Activated T-helper 17 cell treated with anti-CD3 and anti-CD28 coated beads, Interleukin-2, amount 50 U/mL, for 72 hours (primary cell): Measurements from ENCODE around the gene LRP1B. TPM values are rescaled to one million over a fixed set of nuclear protein-coding genes. Genes with fewer than 3 reads are reported as not detected.

Experiments used
- ATAC-seq: fragments of 150-1000 bp; cut with Tn5 transposase; replicated peaks from 2 replicates; pipeline ENCODE4 v1.10.0; 2021; ENCODE audit warnings: mild to moderate bottlenecking, moderate library complexity
- H3K27ac Mint-ChIP-seq: one replicate; pipeline ENCODE4 v1.8.0; 2022; ENCODE audit warnings: mixed read lengths
- H3K27me3 Mint-ChIP-seq: one replicate; pipeline ENCODE4 v1.8.0; 2022; ENCODE audit warnings: mixed read lengths
- H3K36me3 Mint-ChIP-seq: one replicate; pipeline ENCODE4 v1.8.0; 2022; ENCODE audit warnings: low read depth, mild to moderate bottlenecking, mixed read lengths
- H3K4me1 Mint-ChIP-seq: one replicate; pipeline ENCODE4 v1.8.0; 2022; ENCODE audit warnings: mixed read lengths
- H3K4me3 Mint-ChIP-seq: one replicate; pipeline ENCODE4 v1.8.0; 2022; ENCODE audit warnings: mild to moderate bottlenecking, mixed read lengths
- H3K9me3 Mint-ChIP-seq: one replicate; pipeline ENCODE4 v1.8.0; 2022; ENCODE audit warnings: mixed read lengths
- total RNA-seq, 2 donors: library from RNA; stranded (reverse); gene quantifications; one replicate each; pipeline ENCODE4 v1.2.3, GENCODE V29; 2022

LRP1B gene
- total RNA-seq, 2 donors from 2014 or later, result not detected

DNA sequence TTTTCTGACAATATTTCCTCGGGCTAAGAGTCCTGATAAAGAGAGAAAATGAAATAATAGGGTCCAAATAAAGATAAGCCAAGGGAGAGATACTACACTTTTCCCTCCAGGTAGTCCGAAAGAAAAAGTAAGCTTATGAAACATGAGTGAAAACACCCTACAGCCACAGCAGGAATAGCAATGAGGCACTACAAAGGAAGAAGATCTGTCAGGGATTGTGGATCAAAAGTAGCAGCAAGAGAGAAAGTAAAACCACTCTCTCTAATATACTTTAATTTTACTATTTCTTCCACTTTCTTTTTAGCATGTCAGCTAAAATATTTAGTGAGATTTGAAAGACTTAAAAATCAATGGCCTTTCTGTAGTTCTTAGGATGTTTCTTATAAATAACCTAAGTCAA, 1601.8 kb downstream of the LRP1B start:
- no peaks in the 10 kb centered on the region for H3K4me1 Mint-ChIP-seq
- ATAC-seq, result no peak
- no peak overlapping the region for H3K4me3 Mint-ChIP-seq
- no peak overlapping the region for H3K27ac Mint-ChIP-seq
- peaks cover 21% of the 10 kb centered on the region for H3K9me3 Mint-ChIP-seq
- no peaks in the 10 kb centered on the region for H3K27me3 Mint-ChIP-seq
- no peaks in the 10 kb centered on the region for H3K36me3 Mint-ChIP-seq

DNA sequence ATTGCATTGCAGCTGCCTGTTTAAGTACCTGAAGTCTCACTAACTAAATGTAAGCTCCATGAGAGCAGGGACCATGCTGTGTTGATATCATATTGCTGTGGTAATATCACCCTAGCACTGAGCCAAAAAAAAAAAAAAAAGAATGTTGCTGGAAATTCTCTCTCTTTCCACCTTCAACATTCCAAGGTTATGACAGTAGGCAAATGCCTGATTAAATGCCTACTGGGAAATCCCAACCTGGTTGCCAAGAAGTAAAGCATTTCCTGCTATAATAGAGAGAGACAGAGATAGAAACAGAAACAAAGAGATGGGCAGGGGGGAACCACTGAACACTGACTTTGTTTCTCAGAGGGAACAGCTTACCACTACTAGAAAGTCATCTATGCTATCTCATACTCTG, 1604.2 kb downstream of the LRP1B start:
- H3K4me3 Mint-ChIP-seq, result no peak overlapping the region
- H3K27ac Mint-ChIP-seq, result no peak overlapping the region
- ATAC-seq, result no peak
- H3K4me1 Mint-ChIP-seq, result no peaks in the 10 kb centered on the region
- no peaks in the 10 kb centered on the region for H3K27me3 Mint-ChIP-seq
- peaks cover 18% of the 10 kb centered on the region for H3K9me3 Mint-ChIP-seq
- H3K36me3 Mint-ChIP-seq, result no peaks in the 10 kb centered on the region

DNA sequence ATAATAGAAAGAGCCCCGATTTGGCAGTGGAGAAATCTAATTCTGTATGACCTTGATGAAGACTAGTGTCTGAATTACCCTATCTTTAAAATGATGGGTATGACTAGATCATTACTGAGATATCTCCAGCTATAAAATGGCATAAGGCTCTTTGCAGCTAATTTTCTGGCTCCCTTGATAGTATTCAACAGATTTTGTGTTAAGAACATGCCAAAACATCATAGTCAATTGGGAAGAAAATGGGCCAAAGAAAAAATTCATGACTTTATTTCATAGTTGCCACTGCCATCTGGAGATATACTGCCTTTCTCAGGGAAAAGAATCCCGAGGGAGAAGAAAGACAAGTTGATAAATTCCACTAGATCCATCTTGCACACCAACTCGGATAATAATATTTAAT, 1618.7 kb downstream of the LRP1B start:
- H3K36me3 Mint-ChIP-seq, result no peaks in the 10 kb centered on the region
- H3K9me3 Mint-ChIP-seq, result peaks cover 10% of the 10 kb centered on the region
- no peak overlapping the region for H3K27ac Mint-ChIP-seq
- no peaks in the 10 kb centered on the region for H3K4me1 Mint-ChIP-seq
- no peak for ATAC-seq
- no peaks in the 10 kb centered on the region for H3K27me3 Mint-ChIP-seq
- H3K4me3 Mint-ChIP-seq, result no peak overlapping the region

DNA sequence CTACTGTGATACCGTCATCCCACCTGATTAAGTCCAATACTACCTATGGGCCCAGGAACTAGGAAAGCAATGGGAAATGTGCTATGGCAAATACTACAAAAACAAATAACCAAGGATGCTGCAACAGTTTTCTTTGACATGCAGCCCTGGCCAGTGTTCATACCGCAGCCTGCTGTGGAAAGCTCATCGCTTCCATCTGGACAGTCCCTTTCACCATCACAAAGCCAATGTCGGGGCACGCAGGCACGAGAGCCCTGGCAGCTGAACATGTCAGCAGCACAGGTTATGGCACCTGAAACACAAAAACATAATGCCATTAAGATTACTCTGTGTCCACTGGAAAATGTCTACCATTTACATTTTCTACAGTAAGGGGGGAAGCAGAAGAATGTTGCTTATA, 1621.1 kb downstream of the LRP1B start:
- no peak for ATAC-seq
- no peaks in the 10 kb centered on the region for H3K36me3 Mint-ChIP-seq
- H3K9me3 Mint-ChIP-seq, result peaks cover 10% of the 10 kb centered on the region
- no peak overlapping the region for H3K4me3 Mint-ChIP-seq
- H3K27ac Mint-ChIP-seq, result no peak overlapping the region
- no peaks in the 10 kb centered on the region for H3K4me1 Mint-ChIP-seq
- no peaks in the 10 kb centered on the region for H3K27me3 Mint-ChIP-seq

DNA sequence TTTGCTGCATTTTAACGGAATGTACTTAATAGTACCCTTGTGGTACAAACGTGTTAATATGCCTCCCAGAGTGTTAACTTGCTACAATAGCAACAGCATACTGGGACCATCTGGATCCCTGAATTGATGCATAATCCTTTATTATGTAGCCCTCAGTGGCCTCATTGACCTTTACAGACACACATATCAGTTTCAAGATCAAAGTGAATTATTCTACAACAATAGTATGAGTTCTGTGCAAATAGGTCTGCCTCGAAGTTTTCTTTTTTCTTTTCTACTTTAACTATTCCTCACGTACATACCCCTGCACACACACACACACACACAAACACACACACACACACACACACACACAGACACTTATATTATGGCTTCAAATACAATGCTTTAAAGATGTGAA, 1622.1 kb downstream of the LRP1B start:
- Mint-ChIP-seq H3K9me3 (peaks cover 10% of the 10 kb centered on the region), H3K4me3 (no peak overlapping the region), H3K27ac (no peak overlapping the region), H3K36me3 (no peaks in the 10 kb centered on the region), H3K27me3 (no peaks in the 10 kb centered on the region), H3K4me1 (no peaks in the 10 kb centered on the region)
- no peak for ATAC-seq

DNA sequence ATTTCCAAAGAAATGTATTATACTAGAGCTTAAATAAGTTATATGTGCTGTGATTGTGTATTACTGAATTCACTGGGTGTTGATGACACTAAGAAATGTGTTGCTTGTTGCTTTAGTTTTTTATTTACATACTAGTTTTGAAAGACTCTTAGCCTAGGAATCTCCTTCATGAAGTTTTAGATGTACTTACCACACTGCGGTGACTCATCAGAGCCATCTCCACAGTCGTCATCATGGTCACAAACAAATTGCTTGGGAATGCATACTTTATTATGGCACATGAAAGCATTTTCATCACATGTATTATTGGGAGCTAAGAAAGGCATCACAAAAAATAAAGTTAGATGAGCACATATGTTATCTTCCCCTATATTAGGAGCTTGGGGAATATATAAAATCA, 1624.2 kb downstream of the LRP1B start:
- Mint-ChIP-seq H3K36me3 (no peaks in the 10 kb centered on the region), H3K4me3 (no peak overlapping the region), H3K9me3 (peaks cover 6% of the 10 kb centered on the region), H3K27me3 (no peaks in the 10 kb centered on the region), H3K27ac (no peak overlapping the region), H3K4me1 (no peaks in the 10 kb centered on the region)
- no peak for ATAC-seq

DNA sequence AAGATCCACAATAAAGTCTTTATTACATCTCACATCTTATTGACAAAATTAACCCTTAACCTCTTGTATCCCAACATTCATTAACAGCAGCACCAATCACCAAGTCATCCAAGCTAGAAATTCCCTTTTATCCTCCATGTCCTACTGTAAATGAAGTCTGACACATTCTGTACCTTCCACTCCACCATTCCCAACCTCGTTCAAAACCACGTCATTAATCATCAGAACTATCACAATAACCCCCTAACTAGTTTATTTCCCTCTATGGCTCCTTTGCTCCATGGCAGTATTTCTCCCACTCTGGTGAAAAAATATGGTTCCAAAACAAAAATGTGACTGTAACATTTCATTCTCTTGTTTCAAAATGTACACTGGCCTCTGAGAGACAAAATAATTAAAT, 1626.2 kb downstream of the LRP1B start:
- Mint-ChIP-seq H3K4me1 (no peaks in the 10 kb centered on the region), H3K27me3 (no peaks in the 10 kb centered on the region), H3K9me3 (peaks cover 11% of the 10 kb centered on the region), H3K4me3 (no peak overlapping the region), H3K27ac (no peak overlapping the region), H3K36me3 (no peaks in the 10 kb centered on the region)
- ATAC-seq, result no peak

DNA sequence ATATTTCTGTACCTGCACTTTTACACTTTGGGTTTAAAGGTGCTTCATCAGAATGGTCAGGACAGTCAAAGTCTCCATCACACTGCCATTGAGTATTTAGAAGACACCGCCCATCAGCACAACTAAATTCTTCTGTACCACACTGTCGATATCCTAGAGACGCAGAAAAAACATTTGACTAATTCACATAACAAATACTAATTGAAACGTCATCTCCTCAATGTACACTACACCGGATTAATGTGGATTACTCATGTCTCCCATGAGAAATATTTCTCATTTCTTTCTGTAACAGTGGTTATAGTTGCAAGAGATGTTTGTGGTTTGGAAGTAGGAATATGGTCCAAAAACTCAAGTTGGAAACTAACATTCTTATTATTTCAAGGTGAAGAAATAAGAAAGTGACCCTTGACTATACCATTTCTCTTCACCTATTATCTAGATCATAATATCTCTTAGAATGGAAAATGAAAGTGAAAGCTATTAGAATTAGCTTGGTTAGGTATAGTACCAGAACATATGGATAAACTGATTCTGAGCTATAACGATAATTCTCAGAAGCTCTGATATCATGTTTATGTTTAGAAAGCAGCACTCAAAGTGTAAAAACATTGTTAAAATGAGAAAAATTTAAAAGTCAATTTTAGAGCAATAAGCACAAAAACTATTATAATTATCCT, 1627.7 kb downstream of the LRP1B start:
- no peak for ATAC-seq
- no peaks in the 10 kb centered on the region for H3K4me1 Mint-ChIP-seq

DNA sequence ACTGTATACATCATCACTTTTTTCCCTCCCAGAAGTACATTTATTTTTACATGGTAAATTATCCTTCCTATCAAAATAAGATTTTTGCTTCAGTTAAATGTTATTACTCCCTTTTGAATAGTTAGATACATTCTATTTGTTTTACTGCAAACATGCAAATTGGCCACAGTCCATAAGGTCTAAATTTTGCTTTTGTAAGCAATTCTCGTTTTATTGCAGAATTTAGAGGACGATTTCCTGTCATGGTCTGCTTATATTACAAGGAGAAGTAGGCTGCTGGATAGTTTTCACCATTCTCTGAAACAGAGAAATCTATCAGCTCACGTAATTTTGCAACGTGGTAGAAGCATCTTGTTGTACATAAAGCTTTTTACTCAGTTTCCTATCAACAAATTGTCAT, 1632.5 kb downstream of the LRP1B start:
- no peak overlapping the region for H3K4me3 Mint-ChIP-seq
- H3K9me3 Mint-ChIP-seq, result peaks cover 7% of the 10 kb centered on the region
- no peak for ATAC-seq
- H3K27ac Mint-ChIP-seq, result no peak overlapping the region
- no peaks in the 10 kb centered on the region for H3K4me1 Mint-ChIP-seq
- H3K27me3 Mint-ChIP-seq, result no peaks in the 10 kb centered on the region
- no peaks in the 10 kb centered on the region for H3K36me3 Mint-ChIP-seq

More for the DNA sequence above, 1627.7 kb downstream of the LRP1B start:
- no peaks in the 10 kb centered on the region for H3K27me3 Mint-ChIP-seq
- H3K27ac Mint-ChIP-seq, result no peak overlapping the region
- H3K4me3 Mint-ChIP-seq, result no peak overlapping the region
- H3K9me3 Mint-ChIP-seq, result peaks cover 7% of the 10 kb centered on the region
- no peaks in the 10 kb centered on the region for H3K36me3 Mint-ChIP-seq

DNA sequence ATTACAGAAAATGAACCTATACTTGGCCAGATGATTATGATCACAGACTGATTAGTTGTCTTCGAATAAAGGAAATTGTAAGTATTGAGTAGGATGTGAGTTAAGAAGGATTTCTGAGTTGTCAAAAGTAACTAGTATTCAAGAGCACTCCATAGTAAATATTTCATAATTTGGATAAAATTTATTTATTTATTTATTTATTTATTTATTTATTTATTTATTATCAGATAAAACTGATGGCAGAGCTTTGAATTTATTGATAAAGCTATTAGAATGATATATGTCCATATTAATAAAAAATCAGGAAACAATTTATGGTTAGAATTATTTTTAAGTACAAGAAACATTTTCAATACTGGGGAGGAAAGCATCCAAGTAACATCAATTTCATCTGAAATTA, 1634.1 kb downstream of the LRP1B start:
- Mint-ChIP-seq H3K27ac (no peak overlapping the region), H3K36me3 (no peaks in the 10 kb centered on the region), H3K4me3 (no peak overlapping the region), H3K9me3 (peaks cover 7% of the 10 kb centered on the region), H3K4me1 (no peaks in the 10 kb centered on the region), H3K27me3 (no peaks in the 10 kb centered on the region)
- no peak for ATAC-seq

DNA sequence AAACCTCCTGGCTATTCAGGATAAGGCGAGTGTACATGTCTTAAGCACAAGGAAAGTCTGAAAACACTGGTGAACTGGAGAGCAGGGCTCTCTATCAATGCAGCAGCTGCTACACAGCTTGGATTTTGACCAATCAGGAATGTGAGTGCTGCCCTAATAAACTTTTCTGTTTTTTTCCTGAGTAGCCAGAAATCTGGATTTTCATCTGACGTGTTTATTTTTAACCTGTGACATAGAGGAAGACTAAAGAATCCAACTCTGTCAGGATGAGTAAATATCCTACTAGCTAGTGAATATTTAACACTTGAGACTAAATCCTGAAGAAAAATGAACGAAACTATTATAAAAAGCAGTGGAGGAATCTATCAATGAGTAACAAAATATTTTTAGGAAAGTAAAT, 1638.9 kb downstream of the LRP1B start:
- H3K27ac Mint-ChIP-seq, result no peak overlapping the region
- H3K9me3 Mint-ChIP-seq, result peaks cover 4% of the 10 kb centered on the region
- no peak for ATAC-seq
- H3K36me3 Mint-ChIP-seq, result no peaks in the 10 kb centered on the region
- H3K4me3 Mint-ChIP-seq, result no peak overlapping the region
- H3K27me3 Mint-ChIP-seq, result no peaks in the 10 kb centered on the region
- H3K4me1 Mint-ChIP-seq, result no peaks in the 10 kb centered on the region

DNA sequence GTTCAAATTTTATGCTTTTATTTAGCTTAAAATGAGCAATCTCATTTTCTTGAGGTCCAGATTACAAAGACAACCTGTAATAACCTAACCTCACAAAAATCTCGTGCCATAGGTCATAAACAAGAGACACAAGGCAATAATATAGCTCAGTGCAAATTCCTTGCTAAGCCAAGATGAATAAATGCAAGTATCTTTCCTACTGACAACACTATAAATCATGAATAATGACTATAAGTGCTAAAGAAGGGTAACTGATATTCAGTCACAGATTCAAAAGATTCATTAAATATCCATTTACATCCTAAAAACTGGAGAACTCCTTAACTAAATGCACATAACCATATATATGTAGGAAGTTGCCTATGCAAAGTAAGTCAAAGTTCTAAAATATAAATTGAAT, 1641.6 kb downstream of the LRP1B start:
- Mint-ChIP-seq H3K9me3 (peaks cover 4% of the 10 kb centered on the region), H3K4me1 (no peaks in the 10 kb centered on the region), H3K4me3 (no peak overlapping the region), H3K27me3 (no peaks in the 10 kb centered on the region), H3K27ac (no peak overlapping the region), H3K36me3 (no peaks in the 10 kb centered on the region)
- no peak for ATAC-seq

DNA sequence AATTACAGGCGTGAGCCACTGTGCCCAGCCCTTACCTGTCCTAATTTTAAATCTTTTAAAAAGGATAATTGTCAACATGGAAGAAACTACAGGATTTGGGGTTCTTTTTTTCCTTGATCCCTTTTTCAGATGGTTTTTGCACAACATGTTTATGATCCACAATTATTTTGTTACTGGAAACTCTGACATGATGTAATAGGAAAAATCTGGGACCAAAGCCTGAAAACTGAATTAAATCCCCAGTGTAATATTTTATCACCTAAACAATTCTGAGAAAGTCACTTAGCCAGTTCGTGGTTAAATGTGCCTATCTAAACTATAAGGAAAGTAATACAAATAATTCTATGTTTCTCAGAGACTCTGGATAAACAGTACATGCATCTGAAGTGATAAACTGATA, 1649.7 kb downstream of the LRP1B start:
- no peak overlapping the region for H3K27ac Mint-ChIP-seq
- ATAC-seq, result no peak
- no peaks in the 10 kb centered on the region for H3K4me1 Mint-ChIP-seq
- H3K27me3 Mint-ChIP-seq, result no peaks in the 10 kb centered on the region
- H3K36me3 Mint-ChIP-seq, result no peaks in the 10 kb centered on the region
- H3K9me3 Mint-ChIP-seq, result peaks cover 5% of the 10 kb centered on the region
- no peak overlapping the region for H3K4me3 Mint-ChIP-seq

DNA sequence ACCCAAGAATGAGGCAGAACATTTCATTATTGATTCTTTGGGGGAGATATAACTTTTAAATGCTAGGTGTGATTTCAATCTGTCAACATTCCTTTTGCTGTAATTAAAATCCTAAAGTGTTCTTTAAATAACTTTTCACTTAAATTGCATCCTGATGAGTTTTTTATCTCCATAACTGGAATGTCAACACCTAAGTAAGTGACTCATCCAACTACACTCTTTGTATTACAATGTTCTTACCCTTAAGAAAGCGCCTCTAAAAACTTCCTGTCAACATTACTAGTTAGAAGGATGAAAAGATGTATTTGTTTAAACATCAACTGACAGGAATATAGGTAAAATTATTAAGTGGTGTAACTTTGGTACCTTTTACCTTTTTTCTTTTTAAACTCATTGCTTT, 1657.0 kb downstream of the LRP1B start:
- no peaks in the 10 kb centered on the region for H3K4me1 Mint-ChIP-seq
- H3K27ac Mint-ChIP-seq, result no peak overlapping the region
- H3K4me3 Mint-ChIP-seq, result no peak overlapping the region
- H3K9me3 Mint-ChIP-seq, result peaks cover 8% of the 10 kb centered on the region
- no peak for ATAC-seq
- no peaks in the 10 kb centered on the region for H3K36me3 Mint-ChIP-seq
- no peaks in the 10 kb centered on the region for H3K27me3 Mint-ChIP-seq

DNA sequence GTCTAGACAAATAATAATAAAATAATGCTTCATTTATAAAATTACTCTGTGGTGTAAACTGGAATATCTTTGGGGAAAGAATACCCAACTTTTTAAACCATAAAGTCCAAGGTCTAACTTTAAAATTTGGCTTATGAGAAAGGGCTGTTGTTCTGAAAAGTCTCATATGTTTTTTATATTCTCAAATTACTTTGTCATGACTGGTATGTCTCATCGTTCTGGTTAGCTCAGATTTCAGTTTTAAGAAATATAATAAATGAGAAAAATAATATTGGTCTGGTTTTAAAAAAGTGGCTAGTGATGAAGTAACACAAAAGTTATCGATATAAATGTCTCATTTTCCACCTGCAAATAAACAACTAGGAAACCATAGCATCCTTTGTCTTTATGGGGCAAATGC, 1658.1 kb downstream of the LRP1B start:
- Mint-ChIP-seq H3K4me3 (no peak overlapping the region), H3K36me3 (no peaks in the 10 kb centered on the region)

DNA sequence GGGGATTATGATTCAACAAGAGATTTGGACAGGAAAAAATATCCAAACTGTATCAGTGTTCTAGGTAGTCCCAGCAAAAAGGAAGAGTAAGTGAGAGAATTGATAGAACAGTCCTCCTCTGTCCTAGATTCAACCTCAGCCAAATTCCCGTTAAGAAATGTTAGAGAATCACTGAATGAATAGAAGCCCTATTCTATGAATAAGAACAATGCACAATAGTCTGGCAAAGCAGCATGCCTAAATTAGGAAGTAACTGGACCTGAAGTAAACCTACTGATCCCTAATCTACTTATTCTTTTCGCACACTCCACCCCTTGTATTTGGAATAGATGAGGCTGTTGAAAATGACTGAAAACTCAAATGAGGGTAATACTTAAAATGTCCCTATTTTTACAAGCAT, 1665.5 kb downstream of the LRP1B start:
- Mint-ChIP-seq H3K36me3 (no peaks in the 10 kb centered on the region), H3K27ac (no peak overlapping the region), H3K4me1 (no peaks in the 10 kb centered on the region), H3K27me3 (no peaks in the 10 kb centered on the region), H3K9me3 (peaks cover 8% of the 10 kb centered on the region), H3K4me3 (no peak overlapping the region)
- no peak for ATAC-seq

More for the DNA sequence above, 1658.1 kb downstream of the LRP1B start:
- H3K27me3 Mint-ChIP-seq, result no peaks in the 10 kb centered on the region
- ATAC-seq, result no peak
- H3K27ac Mint-ChIP-seq, result no peak overlapping the region
- peaks cover 8% of the 10 kb centered on the region for H3K9me3 Mint-ChIP-seq
- H3K4me1 Mint-ChIP-seq, result no peaks in the 10 kb centered on the region
